GM19467 (cell line): ENCODE measurements around the gene TBCC.

ENCODE experiments used
- ATAC-seq: cut with Tn5 transposase; IDR thresholded peaks from one replicate; pipeline ENCODE4 v1.9.1; 2021; ENCODE audit warnings: mild to moderate bottlenecking, moderate library complexity; ENCODE audit not compliant: unreplicated experiment

The TBCC gene

DNA sequence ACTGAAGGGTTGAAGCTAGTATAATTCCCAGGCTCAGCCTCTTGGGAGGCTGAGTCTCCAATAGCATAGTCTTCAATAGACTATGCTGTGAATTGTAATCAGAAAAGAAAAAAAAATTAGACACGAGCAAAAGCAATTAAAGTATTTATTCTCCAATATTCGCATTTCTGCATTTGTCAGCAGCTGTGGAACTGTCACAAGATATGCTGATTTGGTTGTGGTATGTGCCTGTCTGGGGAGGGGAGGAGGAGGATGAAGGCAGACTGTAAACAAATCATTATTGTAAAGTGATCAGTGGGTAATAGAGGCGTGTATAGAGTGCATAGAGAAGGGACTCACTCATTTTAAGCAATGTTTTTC lies 25.8 kb upstream of the TBCC start:
- ATAC-seq, result peak; percentile 17

DNA sequence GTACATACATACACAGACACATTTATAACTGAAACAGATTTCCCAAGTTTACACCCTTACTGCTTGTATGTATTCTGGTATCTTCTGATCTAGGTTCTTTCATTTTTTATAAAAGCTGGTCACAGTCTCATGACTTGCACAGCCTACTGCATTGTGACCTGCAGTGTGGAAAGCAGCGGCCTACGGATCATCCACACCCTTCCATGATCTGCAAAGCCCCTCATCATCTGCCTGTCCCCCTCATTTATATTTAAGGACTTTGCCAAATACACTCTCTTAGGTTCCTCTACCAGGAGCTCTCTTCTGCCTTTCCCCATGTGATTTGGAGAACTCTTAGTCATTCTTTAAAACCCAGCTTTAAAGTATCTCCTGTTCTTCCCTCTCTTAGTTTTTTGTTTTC lies 23.9 kb upstream of the TBCC start:
- no peak for ATAC-seq

DNA sequence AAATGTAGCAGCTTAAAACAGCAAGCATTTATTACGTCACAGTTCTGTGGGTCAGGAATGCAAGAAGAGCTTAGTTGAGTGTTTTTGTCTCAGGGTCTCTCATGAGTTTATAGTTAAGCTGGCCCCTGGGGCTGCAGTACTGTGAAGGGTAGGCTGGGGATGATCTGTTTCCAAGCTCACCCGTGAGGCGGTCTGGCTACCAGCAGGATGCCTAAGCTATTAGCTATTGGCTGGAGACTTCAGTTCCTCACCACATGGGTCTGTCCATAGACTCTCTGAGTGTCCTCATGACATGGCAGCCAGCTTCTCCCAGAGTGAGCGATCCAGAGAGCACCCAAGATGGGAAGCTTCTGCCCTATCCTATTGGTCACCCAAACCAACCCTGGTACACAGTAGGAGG lies 23.1 kb upstream of the TBCC start:
- no peak for ATAC-seq

DNA sequence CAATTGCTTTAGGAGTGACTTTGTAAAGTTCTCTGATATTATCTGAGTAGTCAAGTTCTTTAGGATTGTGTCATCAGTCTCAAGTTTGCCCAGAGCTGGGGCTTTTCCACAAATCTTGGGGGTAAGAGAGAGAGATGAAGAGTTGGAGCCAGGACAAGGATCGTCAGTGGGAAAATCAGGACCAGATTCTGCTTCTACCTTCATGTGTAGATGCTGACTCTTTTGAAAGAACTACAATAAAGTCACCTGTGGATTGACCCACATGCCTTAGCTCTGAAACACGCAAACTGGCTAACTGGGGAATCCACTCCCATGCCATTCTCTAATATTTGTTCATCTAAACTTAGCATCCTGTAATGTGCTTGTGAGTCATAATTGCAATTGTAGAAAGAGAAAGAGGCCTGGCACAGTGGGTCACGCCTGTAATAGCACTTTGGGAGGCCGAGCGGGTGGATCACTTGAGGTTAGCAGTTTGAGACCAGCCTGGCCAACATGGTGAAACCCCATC lies 20.3 kb upstream of the TBCC start:
- no peak for ATAC-seq

DNA sequence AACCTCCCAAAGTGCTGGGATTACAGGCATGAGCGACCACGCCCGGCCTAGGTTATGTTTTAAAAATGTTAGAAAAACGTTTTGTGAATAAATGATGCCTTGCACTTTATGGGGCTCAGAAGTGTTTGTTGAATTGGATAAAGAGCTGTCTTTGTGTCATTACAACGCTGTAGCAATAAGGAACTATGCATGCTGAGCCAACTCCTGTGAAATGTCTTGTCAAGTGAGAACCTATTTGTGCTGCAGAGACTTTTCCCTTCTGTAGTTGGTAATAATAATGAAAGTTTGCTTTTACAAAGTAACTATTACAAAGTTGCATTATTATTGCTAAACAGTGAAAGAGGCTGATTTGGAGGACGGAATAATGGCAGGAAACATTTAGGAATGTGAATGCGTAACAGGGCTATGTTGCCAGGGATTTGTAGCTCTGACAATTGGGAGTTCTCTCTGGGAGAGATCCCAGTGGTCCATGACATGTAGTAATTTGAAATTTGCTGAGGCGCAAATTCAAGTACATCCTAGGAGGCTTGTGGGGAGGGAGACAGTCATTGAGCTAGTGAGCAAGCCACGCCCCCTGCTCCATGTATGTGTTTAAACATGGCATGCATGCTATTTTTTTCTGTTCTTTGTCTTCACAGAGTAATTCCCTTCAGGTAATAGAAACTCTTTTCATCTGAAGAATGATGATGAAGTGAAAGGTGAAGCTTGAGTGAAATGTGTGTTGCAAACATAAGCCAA lies 19.2 kb upstream of the TBCC start:
- ATAC-seq, result no peak

DNA sequence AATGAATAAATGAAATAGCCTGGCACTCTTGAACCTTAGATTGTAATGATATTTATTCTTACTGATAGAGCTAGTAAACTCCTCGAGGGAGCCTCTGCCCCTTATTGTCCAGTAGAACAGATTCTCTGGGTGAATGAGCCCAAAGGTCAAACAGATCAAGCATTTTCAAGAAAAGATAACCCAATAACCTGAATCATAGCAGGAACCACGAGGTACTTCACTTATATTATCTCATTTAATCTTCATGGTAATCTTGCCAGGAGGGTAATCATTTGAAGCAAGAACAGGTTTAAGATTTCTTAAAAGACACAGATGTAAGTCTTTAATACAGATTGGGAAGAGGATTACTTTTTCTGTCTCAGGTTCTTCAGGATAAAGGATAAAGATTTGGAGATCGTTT lies 17.0 kb upstream of the TBCC start:
- ATAC-seq, result no peak

DNA sequence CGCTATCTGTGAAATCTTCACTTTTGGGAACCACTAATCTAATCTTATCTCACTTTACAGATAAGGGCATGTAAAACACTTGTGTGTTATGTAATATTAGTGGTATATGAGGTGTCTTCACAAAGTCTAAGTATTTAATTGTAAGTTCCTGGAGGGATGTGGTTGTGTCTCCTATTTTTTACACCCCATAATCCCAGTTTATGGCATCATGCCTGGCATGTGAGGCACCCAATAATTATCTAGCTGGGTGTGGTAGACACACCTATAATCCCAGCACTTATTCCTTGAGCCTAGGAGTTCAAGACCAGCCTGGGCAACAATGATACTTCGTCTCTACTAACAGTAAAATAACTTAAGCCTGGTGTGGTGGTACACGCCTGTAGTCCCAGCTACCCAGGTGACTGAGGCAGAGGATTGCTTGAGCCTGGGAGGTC lies 16.5 kb upstream of the TBCC start:
- ATAC-seq, result no peak

DNA sequence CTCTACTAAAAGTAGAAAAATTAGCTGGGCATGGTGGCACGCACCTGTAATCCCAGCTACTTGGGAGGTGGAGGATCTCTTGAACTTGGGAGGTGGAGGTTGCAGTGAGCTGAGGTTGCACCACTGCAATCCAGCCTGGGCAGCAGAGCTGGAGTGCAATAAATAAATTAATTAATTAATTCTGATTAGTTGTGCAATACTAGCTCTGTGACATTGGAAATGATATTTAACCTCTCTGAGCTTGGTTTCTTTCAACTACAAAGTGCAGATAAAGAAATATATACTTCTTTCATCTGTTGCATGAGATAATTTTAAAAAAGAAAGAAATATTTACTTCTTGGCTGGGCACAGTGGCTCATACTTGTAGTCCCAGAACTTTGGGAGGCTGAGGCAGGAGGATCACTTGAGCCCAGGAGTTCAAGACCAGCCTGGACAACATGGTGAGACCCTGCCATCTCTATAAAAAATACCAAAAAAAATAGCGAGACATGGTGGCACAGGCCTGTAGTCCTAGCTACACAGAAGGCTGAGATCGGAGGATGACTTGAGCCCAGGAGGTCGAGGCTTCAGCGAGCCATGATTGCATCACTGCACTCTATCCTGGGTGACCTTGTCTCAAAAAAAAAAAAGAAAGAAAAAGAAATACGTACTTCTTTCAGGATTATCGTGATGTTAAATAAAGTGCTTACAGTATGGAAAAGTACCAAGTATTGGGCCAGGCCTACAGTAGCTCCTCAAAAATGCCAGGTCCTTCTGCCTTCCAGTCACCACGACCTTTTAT lies 15.6 kb upstream of the TBCC start:
- no peak for ATAC-seq

DNA sequence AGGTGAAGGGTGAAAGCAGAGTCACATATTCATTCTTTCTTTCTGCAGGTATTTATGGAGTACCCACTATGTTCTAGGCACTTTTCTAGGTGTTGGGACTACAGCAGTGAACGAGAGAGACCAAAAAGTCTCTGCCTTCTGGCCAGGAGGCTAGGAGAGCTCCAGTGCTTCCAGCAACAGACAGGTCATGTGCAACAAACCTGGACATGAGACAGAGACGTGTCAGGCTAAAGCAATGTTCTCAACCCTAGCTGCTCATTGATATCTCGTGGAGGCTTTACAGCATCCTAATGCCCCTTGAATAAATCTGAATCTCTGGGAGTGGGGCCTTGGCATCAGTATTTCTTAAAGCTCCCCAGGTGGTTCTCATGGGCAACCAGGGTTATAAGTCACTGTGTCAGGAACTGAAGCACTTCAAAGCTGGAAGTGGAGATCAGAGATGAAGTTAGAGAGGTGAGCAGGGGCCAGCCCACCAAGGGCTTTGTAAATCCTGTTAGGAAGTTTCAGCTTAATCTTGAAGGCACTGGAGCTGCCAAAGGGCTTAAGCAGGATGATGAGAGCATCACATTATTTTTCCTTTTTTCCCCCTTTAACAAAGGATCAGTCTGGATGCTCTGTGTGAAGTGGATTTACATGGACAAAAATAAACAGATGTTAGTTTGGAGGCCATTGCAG lies 13.0 kb upstream of the TBCC start:
- ATAC-seq, result no peak

DNA sequence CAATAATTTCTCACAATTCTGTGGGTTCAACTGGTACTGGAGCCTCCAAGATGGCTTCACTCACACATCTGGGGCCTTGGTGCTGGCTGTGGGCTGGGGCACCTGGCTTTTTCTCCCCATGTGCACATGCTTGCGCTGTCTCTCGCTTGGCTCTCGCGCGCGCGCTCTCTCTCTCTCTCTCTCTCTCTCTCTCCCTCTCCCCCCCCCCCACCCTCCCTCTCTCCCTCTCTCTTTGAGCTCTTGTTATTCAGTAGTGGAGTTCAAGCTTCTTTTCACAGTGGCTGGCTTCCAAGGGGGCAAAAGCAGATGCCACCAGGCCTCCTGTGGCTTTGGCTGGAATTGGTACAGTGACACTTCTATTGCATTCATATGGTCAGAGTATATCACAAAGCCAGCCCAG lies 10.8 kb upstream of the TBCC start:
- ATAC-seq, result no peak

DNA sequence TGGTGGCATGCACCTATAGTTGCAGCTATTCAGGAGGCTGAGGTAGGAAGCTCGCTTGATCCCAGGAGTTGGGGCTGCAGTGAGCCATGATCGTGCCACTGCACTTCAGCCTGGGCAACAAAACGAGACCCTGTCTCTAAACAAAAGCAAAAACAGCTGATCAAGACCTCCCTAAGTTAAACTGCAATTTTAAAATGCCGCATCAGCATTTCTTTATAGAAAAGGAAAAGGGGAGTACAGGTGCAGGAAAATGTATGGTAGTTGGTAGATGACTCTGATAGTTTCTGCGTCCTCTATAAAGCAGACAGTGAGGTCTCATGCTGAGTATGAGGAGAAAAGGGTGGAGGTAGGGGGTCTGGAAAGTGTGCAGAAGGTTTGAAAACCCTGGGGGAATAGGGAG lies 8.9 kb upstream of the TBCC start:
- no peak for ATAC-seq

DNA sequence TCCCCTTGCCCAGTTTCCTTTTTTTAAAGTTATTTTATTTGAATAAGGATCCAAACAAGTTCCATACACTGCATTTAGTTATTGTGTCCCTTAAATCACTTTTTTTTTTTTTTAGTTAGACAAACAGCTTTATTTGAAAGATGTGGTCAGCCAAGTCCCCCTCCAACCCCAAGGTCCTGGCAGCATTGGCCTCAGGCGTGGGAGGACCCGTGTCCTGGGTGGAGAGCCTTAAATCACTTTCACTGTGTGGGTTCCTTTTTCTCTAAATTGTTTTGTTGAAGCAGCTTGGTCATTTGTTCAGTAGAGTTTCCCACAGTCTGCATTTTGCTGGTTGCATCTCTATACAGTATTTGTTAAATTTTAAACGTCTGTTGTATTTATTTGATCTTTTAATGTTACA lies 5.2 kb upstream of the TBCC start:
- no peak for ATAC-seq

DNA sequence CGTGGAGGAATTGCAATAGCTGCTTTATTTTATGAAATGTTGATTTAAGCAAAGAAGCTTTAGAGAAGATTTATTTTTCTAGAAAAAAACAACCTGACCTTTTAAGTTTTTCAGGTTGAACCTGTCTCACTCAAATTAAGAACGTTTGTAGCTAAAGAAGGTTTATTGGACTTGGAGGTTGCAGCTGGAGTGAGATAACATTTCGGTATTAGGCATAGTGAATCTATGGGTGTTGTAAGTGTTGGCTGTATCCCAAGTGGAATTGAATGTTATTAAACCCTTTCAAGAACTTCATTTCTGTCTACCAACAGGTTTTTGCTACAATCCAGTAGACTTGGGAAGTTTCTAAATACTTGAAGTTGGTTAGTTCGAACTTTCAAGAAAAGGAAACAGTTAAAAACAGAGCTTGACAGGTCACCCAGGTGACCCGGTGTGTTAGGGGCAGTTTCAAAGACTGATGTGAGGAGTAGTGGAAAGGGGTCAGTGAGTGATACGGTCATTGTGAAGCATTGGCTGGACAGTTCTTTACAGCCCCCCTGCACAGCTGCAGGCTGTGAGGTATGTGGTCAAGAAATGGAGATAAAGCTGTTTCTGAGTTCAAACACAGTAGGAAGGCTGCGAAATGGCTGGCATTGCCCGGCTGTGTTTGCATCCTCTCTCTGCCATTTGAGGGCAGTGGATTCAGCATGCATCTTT lies 2.4 kb upstream of the TBCC start:
- no peak for ATAC-seq

DNA sequence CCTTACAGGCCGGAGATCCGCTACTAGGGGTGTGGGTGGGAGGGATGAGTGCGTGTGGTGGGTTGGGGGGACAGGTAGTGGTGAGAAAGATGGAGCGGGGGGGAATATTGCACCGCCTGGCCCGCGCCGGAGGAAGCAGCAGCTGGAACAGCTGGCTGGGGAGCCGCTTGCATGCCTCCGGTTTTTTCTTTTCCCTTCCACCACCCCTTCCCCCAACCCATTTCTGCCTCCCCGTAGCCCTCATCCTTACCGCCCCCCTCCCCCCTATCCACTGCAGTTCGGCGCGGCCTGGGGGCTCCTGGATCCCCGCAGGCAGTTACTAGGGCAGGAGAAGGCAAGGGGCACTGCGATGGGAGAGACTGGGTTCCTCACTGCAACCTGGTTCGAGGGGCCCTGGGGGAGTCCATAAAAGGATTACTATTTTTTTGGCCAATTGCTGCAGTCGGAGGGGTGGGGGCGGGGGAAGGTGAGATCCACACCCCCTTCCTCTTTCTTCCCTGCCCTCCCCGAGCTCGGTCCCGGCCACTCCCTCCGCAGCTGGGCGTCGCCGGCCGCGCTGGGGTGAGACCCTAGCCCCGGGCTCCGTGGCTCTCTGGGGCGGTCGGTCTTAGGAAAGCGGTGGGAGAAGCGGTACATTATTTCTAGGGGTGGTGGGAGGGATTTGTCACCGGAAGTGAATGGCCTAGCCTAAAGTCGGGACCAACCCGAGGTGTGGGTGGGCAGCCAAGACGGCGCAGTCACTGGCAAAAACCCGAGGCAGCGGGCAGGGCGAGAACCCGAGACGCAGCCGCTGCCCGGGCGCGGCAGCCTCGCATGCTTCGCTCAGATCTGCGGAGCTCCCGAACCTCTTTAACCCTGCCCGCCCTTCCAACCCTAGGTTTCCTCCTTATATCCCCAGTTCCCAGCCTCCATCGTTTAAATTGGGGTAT lies 824 bp upstream of the TBCC start:
- peak; percentile 36 for ATAC-seq

DNA sequence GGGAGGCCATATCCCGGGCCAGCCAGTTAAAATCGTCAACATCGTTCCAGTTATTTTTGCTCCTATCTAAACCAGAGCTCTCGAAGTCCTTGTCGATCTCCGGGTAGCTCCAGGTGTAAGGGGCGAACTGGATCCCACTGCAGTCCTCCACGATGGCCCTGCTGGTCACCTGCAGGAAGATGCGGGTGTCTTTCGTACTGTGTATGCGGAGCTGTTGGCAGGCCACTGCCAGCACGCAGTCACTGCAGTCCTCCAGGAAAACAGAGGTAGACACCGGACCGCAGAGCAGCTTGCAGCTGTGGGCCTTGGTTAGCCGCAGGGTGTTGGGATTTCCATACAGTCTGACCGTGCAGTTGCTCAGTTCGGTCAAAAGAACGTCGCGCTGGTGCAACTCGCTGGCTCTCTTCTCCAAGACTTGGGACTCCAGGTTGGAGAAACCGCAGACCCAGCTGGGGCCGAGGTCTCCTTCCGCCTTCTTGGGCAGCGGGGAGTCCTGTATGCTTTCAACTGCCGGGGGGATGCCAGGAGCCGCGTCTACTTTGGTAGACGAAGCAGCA lies 742 bp downstream of the TBCC start:
- no peak for ATAC-seq

DNA sequence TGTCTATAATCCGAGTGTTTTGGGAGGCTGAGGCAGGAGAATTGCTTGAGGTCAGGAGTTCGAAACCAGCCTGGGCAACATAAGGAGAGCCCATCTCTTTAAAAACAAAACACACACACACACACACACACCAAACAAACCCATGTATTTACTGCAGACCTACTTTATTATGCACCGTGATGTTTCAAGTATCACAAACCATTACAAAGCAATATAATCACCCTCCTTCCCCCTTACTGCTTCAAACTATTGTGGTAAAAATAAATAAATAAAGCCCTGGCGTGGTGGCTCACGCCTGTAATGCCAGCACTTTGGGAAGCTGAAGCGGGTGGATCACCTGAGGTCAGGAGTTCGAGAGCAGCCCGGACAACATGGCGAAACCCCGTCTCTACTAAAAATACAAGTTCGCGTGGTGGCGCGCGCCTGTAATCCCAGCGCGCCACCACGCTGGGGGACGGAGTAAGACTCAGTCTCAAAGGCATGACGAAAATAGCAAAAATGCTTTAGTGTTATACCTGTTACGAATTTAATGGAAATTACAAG lies 1.5 kb downstream of the TBCC start:
- no peak for ATAC-seq

DNA sequence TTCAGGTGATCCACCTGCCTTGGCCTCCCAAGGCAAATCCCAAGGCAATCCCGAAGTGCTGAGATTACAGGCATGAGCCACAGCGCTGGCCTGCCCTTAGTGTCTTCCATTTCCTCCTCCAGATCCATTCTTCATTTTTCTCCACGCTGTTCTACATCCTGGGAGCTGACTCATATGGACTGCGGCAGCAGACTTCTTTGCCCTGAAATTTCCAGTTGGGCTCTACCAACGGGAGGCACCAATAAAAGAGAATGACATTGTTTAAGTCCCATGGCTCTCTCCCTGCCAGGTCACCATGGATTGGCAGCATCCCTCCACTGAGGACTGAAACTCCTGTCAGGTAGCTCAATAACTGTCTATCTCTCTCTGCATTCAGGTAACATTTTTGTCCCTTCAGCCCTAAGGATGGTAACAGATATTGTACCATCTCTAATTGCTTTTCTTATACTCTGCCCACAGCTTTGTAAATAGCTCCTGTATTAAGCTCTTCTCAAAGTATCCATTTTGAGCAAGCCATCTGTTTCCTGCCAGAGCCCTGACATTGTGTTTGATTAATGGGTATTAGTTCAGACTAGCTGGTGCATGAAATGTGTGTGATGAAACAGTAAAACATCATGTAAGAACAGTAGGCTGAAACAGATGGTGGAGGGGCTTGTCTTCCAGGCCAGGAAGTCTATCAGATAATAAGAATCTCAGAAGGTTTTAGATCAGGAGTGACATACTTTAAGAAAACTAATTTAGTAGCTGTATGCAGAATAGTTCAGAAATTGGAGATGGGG lies 3.6 kb downstream of the TBCC start:
- ATAC-seq, result no peak

DNA sequence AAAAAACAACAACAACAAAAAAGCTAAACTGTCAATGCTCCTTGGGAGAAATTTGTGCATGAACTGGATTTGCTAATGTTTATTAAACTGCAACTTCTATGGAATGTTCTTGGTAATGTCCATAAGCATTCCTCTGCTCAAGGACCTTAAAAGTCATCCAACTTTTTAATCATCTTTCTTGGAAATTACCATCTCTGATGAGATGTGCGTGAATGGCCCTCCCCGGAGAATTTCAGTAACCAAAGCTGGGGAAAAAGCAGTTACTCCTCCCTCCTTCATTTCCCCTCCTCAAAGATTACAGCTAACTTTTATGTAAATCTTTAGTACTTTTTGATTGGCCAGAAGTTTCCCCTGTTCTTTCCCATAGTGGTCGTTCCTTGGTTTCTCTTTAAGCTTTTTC lies 5.2 kb downstream of the TBCC start:
- ATAC-seq, result no peak

DNA sequence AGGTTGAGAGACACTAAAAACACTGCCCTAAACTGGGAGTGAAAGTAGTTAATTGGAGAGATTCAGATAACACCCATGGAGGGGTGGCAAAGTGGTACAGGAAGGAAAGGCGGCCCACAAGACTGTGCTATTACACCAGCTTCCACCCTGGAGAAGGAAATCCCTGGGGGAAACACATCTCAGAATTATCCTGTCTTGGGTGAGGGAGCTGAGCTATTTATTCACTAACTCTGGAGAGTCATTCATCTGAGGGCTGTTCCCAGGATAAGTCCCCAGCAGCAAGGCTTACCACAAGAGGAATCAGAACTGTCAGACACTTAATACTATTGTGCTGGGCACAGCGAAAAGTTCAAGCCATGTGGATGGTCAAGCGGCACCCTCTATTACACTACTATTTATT lies 9.9 kb downstream of the TBCC start:
- ATAC-seq, result no peak
